Thyroid gland (tissue), 4 donors: ENCODE results near the gene CAMK2G. TPM values are rescaled to one million over a fixed set of nuclear protein-coding genes. Genes with fewer than 3 reads are reported as not detected.

ENCODE experiments used
- DNase-seq, 2 donors: peaks; one replicate each; pipeline ENCODE4 v3.0.0-alpha.2; 2019
- H3K27ac ChIP-seq, 3 donors: fragments of 200-600 bp; sonication (generic); 1 replicate in 2 of 3; 2 replicates in 1 of 3; pipeline ENCODE4 v1.5.1; 2016 to 2019; ENCODE audit warnings: mild to moderate bottlenecking in 1 of 3, moderate library complexity in 1 of 3
- H3K27me3 ChIP-seq: fragments of 200-600 bp; sonication (generic); one replicate; pipeline ENCODE4 v1.5.1; 2019
- H3K36me3 ChIP-seq, 2 donors: fragments of 200-600 bp; sonication (generic); one replicate each; pipeline ENCODE4 v1.5.1; 2016 to 2019
- H3K4me1 ChIP-seq, 2 donors: fragments of 200-600 bp; sonication (generic); one replicate each; pipeline ENCODE4 v1.5.1; 2017 to 2019
- H3K4me3 ChIP-seq, 3 donors: fragments of 200-600 bp; sonication (generic); replicated peaks in 1 of 3; 1 replicate in 2 of 3; 2 replicates in 1 of 3; pipeline ENCODE4 v1.5.1; 2016; ENCODE audit warnings: mild to moderate bottlenecking in 1 of 3
- H3K9me3 ChIP-seq: fragments of 200-600 bp; sonication (generic); one replicate; pipeline ENCODE4 v1.5.1; 2017
- POLR2A ChIP-seq, 2 donors: fragments of 450-650 bp; IDR thresholded peaks; one replicate each; pipeline ENCODE4 v1.6.1; 2017; ENCODE audit warnings: antibody characterized with exemption in 2 of 2, mild to moderate bottlenecking in 2 of 2, moderate library complexity in 1 of 2
- WGBS, 2 donors: methylation state at CpG; one replicate each; pipeline ENCODE4 v1.1.5; 2017; 5-methylcytosine and 5-hydroxymethylcytosine counted together
- intact Hi-C: fragments of 100-400 bp; cut with DNase I; formaldehyde crosslinking; loops from one replicate; pipeline ENCODE4 v1.15.1; 2023
- total RNA-seq, 4 donors: library from RNA; depleted of rRNA; stranded (reverse); fragments of >200 nt; gene quantifications; one replicate each; pipeline ENCODE4 v1.2.3, GENCODE V29; 2016
- TF ChIP-seq, protein P1 (sequence below), 6 experiments: fragments of 200-600 bp in 3 of 6; fragments of 450-650 bp in 3 of 6; sonication (generic) in 3 of 6; IDR thresholded peaks; one replicate each; pipeline ENCODE4 v1.5.1; 2016 to 2019; ENCODE audit warnings: antibody characterized with exemption in 6 of 6, mild to moderate bottlenecking in 2 of 6, inconsistent platforms in 1 of 6, moderate library complexity in 1 of 6

CAMK2G gene
- total RNA-seq, 4 donors from 2014 or later = 21.2 to 27.4 (median 22.3) TPM

- TF ChIP-seq, protein P1, sequence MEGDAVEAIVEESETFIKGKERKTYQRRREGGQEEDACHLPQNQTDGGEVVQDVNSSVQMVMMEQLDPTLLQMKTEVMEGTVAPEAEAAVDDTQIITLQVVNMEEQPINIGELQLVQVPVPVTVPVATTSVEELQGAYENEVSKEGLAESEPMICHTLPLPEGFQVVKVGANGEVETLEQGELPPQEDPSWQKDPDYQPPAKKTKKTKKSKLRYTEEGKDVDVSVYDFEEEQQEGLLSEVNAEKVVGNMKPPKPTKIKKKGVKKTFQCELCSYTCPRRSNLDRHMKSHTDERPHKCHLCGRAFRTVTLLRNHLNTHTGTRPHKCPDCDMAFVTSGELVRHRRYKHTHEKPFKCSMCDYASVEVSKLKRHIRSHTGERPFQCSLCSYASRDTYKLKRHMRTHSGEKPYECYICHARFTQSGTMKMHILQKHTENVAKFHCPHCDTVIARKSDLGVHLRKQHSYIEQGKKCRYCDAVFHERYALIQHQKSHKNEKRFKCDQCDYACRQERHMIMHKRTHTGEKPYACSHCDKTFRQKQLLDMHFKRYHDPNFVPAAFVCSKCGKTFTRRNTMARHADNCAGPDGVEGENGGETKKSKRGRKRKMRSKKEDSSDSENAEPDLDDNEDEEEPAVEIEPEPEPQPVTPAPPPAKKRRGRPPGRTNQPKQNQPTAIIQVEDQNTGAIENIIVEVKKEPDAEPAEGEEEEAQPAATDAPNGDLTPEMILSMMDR (IDR thresholded peaks at IDR 0.05) = no peak
- peak in 1 of 2 donors; percentile 15 for TF ChIP-seq POLR2A (IDR thresholded peaks at IDR 0.05)
- intact Hi-C loops = loop anchor here (10.0 kb wide), 1 partner anchor 186 kb away; no protein-coding TSS in a partner anchor
- H3K27me3 ChIP-seq = no peaks in the 10 kb centered on the region
- H3K4me1 ChIP-seq = peaks cover 32 to 36% of the 10 kb centered on the region in 2 donors
- H3K27ac ChIP-seq = peak overlapping the region; percentile 84 to 88 (median 85)
- H3K9me3 ChIP-seq = no peaks in the 10 kb centered on the region
- H3K4me3 ChIP-seq = no peak overlapping the region
- DNase-seq = peak; percentile 64 to 71
- WGBS, 2 donors = 33 to 44% methylated on average over 5 of the region's 5 CpGs
- no peaks in the 10 kb centered on the region for H3K36me3 ChIP-seq
Observed at GRCh38 chr10:73888514-73888913, 14.2 kb upstream of the CAMK2G start.

- 15 to 24% methylated on average over 10 to 12 of the region's 12 CpGs for WGBS, 2 donors
- no peaks in the 10 kb centered on the region for H3K27me3 ChIP-seq
- no peaks in the 10 kb centered on the region for H3K9me3 ChIP-seq
- peak; percentile 89 to 91 for DNase-seq
- peaks cover 32 to 36% of the 10 kb centered on the region in 2 donors for H3K4me1 ChIP-seq
- H3K4me3 ChIP-seq = no peak overlapping the region
- H3K27ac ChIP-seq = peak overlapping the region; percentile 84 to 88 (median 85)
- H3K36me3 ChIP-seq = no peaks in the 10 kb centered on the region
- intact Hi-C loops = loop anchor here (2.0 to 10.0 kb wide), 2 partner anchors 53 to 187 kb away; no protein-coding TSS in a partner anchor
- TF ChIP-seq, protein P1 (IDR thresholded peaks at IDR 0.05) = peak in 2 of 6 experiments; percentile 10 to 12
- TF ChIP-seq POLR2A (IDR thresholded peaks at IDR 0.05) = no peak
Observed at GRCh38 chr10:73887294-73888039, 13.1 kb upstream of the CAMK2G start.

DNA sequence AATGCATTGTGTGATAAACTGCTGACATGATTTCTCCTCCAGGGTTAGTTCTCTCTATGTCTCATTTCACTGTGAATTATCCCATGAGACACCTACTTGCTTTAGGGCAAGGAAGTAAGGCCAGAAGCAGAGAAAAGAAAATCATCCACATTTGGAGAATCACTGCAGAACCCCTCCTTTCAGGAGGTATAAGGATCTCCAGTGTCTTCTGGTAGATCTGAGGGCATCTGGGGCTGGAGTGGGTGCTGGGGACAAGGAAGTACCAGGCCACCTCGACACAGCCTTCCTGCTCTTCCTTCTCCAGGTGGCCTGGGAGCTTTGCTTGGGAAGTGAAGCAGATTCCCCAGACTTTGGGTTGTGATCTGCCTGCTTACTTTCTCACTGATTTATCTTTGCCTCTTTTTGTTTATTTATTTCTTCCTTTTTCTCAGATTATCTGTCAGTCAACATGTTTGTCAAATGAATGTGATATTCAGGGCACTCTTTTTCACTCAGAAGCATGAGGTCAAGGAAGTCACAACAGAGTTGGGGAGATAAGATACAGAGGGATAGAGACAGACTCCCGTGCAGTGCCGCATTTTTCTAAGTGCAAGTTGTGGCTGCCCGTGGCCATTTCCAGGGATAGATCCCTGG lies 12.4 kb upstream of the CAMK2G start:
- Histone ChIP-seq H3K27me3 (no peaks in the 10 kb centered on the region), H3K4me1 (peaks cover 32 to 36% of the 10 kb centered on the region in 2 donors), H3K9me3 (no peaks in the 10 kb centered on the region), H3K4me3 (no peak overlapping the region), H3K27ac (peak overlapping the region; percentile 84 to 88 (median 85)), H3K36me3 (no peaks in the 10 kb centered on the region)
- peak in 1 of 2 donors; percentile 26 for DNase-seq
- WGBS, 2 donors = 19 to 30% methylated on average over 4 of the region's 4 CpGs
- intact Hi-C loops = loop anchor here (2.0 to 10.0 kb wide), 2 partner anchors 54 to 188 kb away; no protein-coding TSS in a partner anchor
- TF ChIP-seq POLR2A (IDR thresholded peaks at IDR 0.05) = no peak
- TF ChIP-seq, protein P1 (IDR thresholded peaks at IDR 0.05) = no peak

GRCh38 chr10:73886085-73886529 lies 11.8 kb upstream of the CAMK2G start:
- Histone ChIP-seq H3K4me1 (peaks cover 32 to 33% of the 10 kb centered on the region in 2 donors), H3K4me3 (no peak overlapping the region), H3K27ac (peak overlapping the region; percentile 84 to 88 (median 85)), H3K36me3 (no peaks in the 10 kb centered on the region), H3K27me3 (no peaks in the 10 kb centered on the region), H3K9me3 (no peaks in the 10 kb centered on the region)
- TF ChIP-seq POLR2A (IDR thresholded peaks at IDR 0.05) = no peak
- TF ChIP-seq, protein P1 (IDR thresholded peaks at IDR 0.05) = peak; percentile 51 to 94 (median 83)
- peak; percentile 75 to 80 for DNase-seq
- intact Hi-C loops = loop anchor here (2.0 to 10.0 kb wide), 2 partner anchors 55 to 189 kb away; no protein-coding TSS in a partner anchor
- 1 to 5% methylated on average over 5 of the region's 5 CpGs for WGBS, 2 donors
